HG02763 (cell line): ENCODE results near the gene RPL7L1.
A peak's percentile ranks its signal among the peaks of the same experiment; 100 is the strongest.

ENCODE experiments used
- ATAC-seq: cut with Tn5 transposase; IDR thresholded peaks from one replicate; pipeline ENCODE4 v1.9.1; 2021; ENCODE audit warnings: mild to moderate bottlenecking, moderate library complexity; ENCODE audit not compliant: unreplicated experiment

The RPL7L1 gene

GRCh38 chr6:42928986-42929820 is 49.8 kb downstream of the RPL7L1 start, which contains the start of gene CNPY3:
TSS of gene CNPY3 (plus strand) at chr6:42929480. CDS start at chr6:42929571, 91 bp downstream.
- ATAC-seq = peak; percentile 76

- peak; percentile 43 for ATAC-seq
Observed at GRCh38 chr6:42929821-42930360, 50.5 kb downstream of the RPL7L1 start.

GRCh38 chr6:42932412-42932811 is 53.0 kb downstream of the RPL7L1 start:
- no peak for ATAC-seq

- ATAC-seq = no peak
Observed at GRCh38 chr6:42933205-42933604, 53.8 kb downstream of the RPL7L1 start.

GRCh38 chr6:42935322-42935721 is 55.9 kb downstream of the RPL7L1 start:
- no peak for ATAC-seq

- no peak for ATAC-seq
Observed at GRCh38 chr6:42936398-42936797, 57.0 kb downstream of the RPL7L1 start.

- ATAC-seq = no peak
Observed at GRCh38 chr6:42937548-42938427, 58.4 kb downstream of the RPL7L1 start.

GRCh38 chr6:42938428-42938796 is 59.0 kb downstream of the RPL7L1 start:
- ATAC-seq = no peak

GRCh38 chr6:42938987-42939809 is 59.8 kb downstream of the RPL7L1 start:
- ATAC-seq = no peak
